ENCODE measurements around the gene C1QTNF1. TPM values are rescaled to one million over a fixed set of nuclear protein-coding genes. Genes with fewer than 3 reads are reported as not detected.
A peak's percentile ranks its signal among the peaks of the same experiment; 100 is the strongest.

The C1QTNF1 gene
- total RNA-seq, 2 experiments from 2014 or later: not detected

GRCh38 chr17:79083191-79083971, 59.4 kb downstream of the C1QTNF1 start:
- no peak overlapping the region for H3K4me3 Mint-ChIP-seq
- DNase-seq (no peak), ATAC-seq (no peak)
- peaks cover 5% of the 10 kb centered on the region for H3K36me3 Mint-ChIP-seq
- H3K27me3 Mint-ChIP-seq: no peaks in the 10 kb centered on the region
- H3K27ac Mint-ChIP-seq: no peak overlapping the region
- no peaks in the 10 kb centered on the region for H3K4me1 Mint-ChIP-seq
- CTCF ChIA-PET: interaction anchor here (0.6 to 6.9 kb wide), 8 partner anchors 10 to 999 kb away, joined by 3 to 27 read pairs (median 4); partner anchors contain the start of gene ENGASE
- H3K9me3 Mint-ChIP-seq (ENCODE audit: low read depth): no peaks in the 10 kb centered on the region

- Mint-ChIP-seq H3K27ac (no peak overlapping the region), H3K36me3 (peaks cover 2% of the 10 kb centered on the region)
Observed at GRCh38 chr17:79084291-79085153, 60.6 kb downstream of the C1QTNF1 start.

GRCh38 chr17:79085154-79085920, 61.4 kb downstream of the C1QTNF1 start:
- no peaks in the 10 kb centered on the region for H3K27me3 Mint-ChIP-seq
- H3K27ac Mint-ChIP-seq: no peak overlapping the region
- peaks cover 2% of the 10 kb centered on the region for H3K36me3 Mint-ChIP-seq
- CTCF ChIA-PET: interaction anchor here (0.9 to 6.9 kb wide), 7 partner anchors 8 to 315 kb away, joined by 3 to 96 read pairs (median 7); partner anchors contain the start of gene ENGASE
- no peak overlapping the region for H3K4me3 Mint-ChIP-seq
- H3K4me1 Mint-ChIP-seq: no peaks in the 10 kb centered on the region
- no peaks in the 10 kb centered on the region for H3K9me3 Mint-ChIP-seq (ENCODE audit: low read depth)
- DNase-seq (no peak), ATAC-seq (no peak)

More at GRCh38 chr17:79084291-79085153, 60.6 kb downstream of the C1QTNF1 start:
- Mint-ChIP-seq H3K27me3 (no peaks in the 10 kb centered on the region), H3K4me3 (no peak overlapping the region), H3K9me3 (ENCODE audit: low read depth) (no peaks in the 10 kb centered on the region), H3K4me1 (no peaks in the 10 kb centered on the region)
- no peak for DNase-seq
- CTCF ChIA-PET: interaction anchor here (0.9 to 6.9 kb wide), 6 partner anchors 9 to 309 kb away, joined by 3 to 96 read pairs (median 15); partner anchors contain the start of gene ENGASE
- no peak for ATAC-seq

GRCh38 chr17:79085921-79086551, 62.1 kb downstream of the C1QTNF1 start:
- Mint-ChIP-seq H3K27ac (no peak overlapping the region), H3K27me3 (no peaks in the 10 kb centered on the region), H3K36me3 (no peaks in the 10 kb centered on the region), H3K4me3 (no peak overlapping the region), H3K9me3 (ENCODE audit: low read depth) (no peaks in the 10 kb centered on the region), H3K4me1 (no peaks in the 10 kb centered on the region)
- DNase-seq: no peak
- no peak for ATAC-seq
- CTCF ChIA-PET: interaction anchor here (1.2 to 6.9 kb wide), 5 partner anchors 12 to 315 kb away, joined by 4 to 96 read pairs (median 27); partner anchors contain the start of gene ENGASE

GRCh38 chr17:79086609-79087427, 62.8 kb downstream of the C1QTNF1 start:
- Mint-ChIP-seq H3K4me1 (no peaks in the 10 kb centered on the region), H3K9me3 (ENCODE audit: low read depth) (no peaks in the 10 kb centered on the region), H3K27ac (no peak overlapping the region), H3K4me3 (no peak overlapping the region), H3K36me3 (no peaks in the 10 kb centered on the region), H3K27me3 (no peaks in the 10 kb centered on the region)
- DNase-seq (no peak), ATAC-seq (no peak)
- CTCF ChIA-PET: interaction anchor here (0.9 to 6.9 kb wide), 15 partner anchors 10 to 316 kb away, joined by 3 to 96 read pairs (median 4); partner anchors contain the start of gene ENGASE

GRCh38 chr17:79087428-79088143, 63.6 kb downstream of the C1QTNF1 start:
- CTCF ChIA-PET: interaction anchor here (0.6 to 6.9 kb wide), 15 partner anchors 11 to 315 kb away, joined by 3 to 96 read pairs (median 4); partner anchors contain the start of gene ENGASE
- no peak overlapping the region for H3K27ac Mint-ChIP-seq
- no peaks in the 10 kb centered on the region for H3K9me3 Mint-ChIP-seq (ENCODE audit: low read depth)
- no peak overlapping the region for H3K4me3 Mint-ChIP-seq
- peak; percentile 78 for DNase-seq
- H3K36me3 Mint-ChIP-seq: no peaks in the 10 kb centered on the region
- H3K4me1 Mint-ChIP-seq: peaks cover 2% of the 10 kb centered on the region
- peak; percentile 82 for ATAC-seq
- H3K27me3 Mint-ChIP-seq: no peaks in the 10 kb centered on the region

GRCh38 chr17:79088247-79088996, 64.5 kb downstream of the C1QTNF1 start:
- H3K4me3 Mint-ChIP-seq: no peak overlapping the region
- H3K27ac Mint-ChIP-seq: no peak overlapping the region
- H3K27me3 Mint-ChIP-seq: peaks cover 2% of the 10 kb centered on the region
- no peak for DNase-seq
- ATAC-seq: no peak
- H3K36me3 Mint-ChIP-seq: no peaks in the 10 kb centered on the region
- no peaks in the 10 kb centered on the region for H3K9me3 Mint-ChIP-seq (ENCODE audit: low read depth)
- CTCF ChIA-PET: interaction anchor here (0.6 to 6.9 kb wide), 14 partner anchors 12 to 314 kb away, joined by 3 to 96 read pairs (median 4); partner anchors contain the start of gene ENGASE
- H3K4me1 Mint-ChIP-seq: peaks cover 6% of the 10 kb centered on the region

- H3K27me3 Mint-ChIP-seq: peaks cover 4% of the 10 kb centered on the region
- peaks cover 8% of the 10 kb centered on the region for H3K4me1 Mint-ChIP-seq
- CTCF ChIA-PET: interaction anchor here (0.8 to 6.5 kb wide), 5 partner anchors 13 to 311 kb away, joined by 3 to 96 read pairs (median 7); partner anchors contain the start of gene ENGASE
- no peaks in the 10 kb centered on the region for H3K9me3 Mint-ChIP-seq (ENCODE audit: low read depth)
- ATAC-seq (no peak), DNase-seq (no peak)
- no peak overlapping the region for H3K4me3 Mint-ChIP-seq
- no peak overlapping the region for H3K27ac Mint-ChIP-seq
- H3K36me3 Mint-ChIP-seq: no peaks in the 10 kb centered on the region
Observed at GRCh38 chr17:79088997-79089328, 65.0 kb downstream of the C1QTNF1 start.

- Mint-ChIP-seq H3K36me3 (no peaks in the 10 kb centered on the region), H3K9me3 (ENCODE audit: low read depth) (no peaks in the 10 kb centered on the region), H3K27me3 (peaks cover 7% of the 10 kb centered on the region), H3K4me1 (peaks cover 8% of the 10 kb centered on the region), H3K27ac (no peak overlapping the region), H3K4me3 (no peak overlapping the region)
- ATAC-seq (no peak), DNase-seq (no peak)
- CTCF ChIA-PET: interaction anchor here (0.6 to 6.5 kb wide), 3 partner anchors 44 to 303 kb away, joined by 3 to 96 read pairs (median 4); no protein-coding TSS in a partner anchor
Observed at GRCh38 chr17:79089720-79090442, 65.9 kb downstream of the C1QTNF1 start.

GRCh38 chr17:79090443-79091225, 66.7 kb downstream of the C1QTNF1 start:
- Mint-ChIP-seq H3K27me3 (peaks cover 7% of the 10 kb centered on the region), H3K36me3 (no peaks in the 10 kb centered on the region), H3K9me3 (ENCODE audit: low read depth) (no peaks in the 10 kb centered on the region), H3K4me3 (no peak overlapping the region), H3K27ac (no peak overlapping the region), H3K4me1 (peaks cover 8% of the 10 kb centered on the region)
- ATAC-seq (no peak), DNase-seq (no peak)
- CTCF ChIA-PET: interaction anchor here (0.6 to 6.5 kb wide), 4 partner anchors 45 to 303 kb away, joined by 3 to 96 read pairs (median 4); no protein-coding TSS in a partner anchor

All from activated CD8-positive, alpha-beta memory T cell treated with anti-CD3 and anti-CD28 coated beads, Interleukin-2, amount 10 ng/mL, durations not matched to agents 7 days and 5 days (primary cell).